Fibroblast of upper back skin (primary cell): Measurements from ENCODE around the gene GPX5.
"Not testable (repeated sequence)": the region's sequence is repeated elsewhere in the genome, so short reads cannot be mapped to it uniquely, and the experiment has no call there.

Experiments
- DNase-seq: peaks from one replicate; pipeline ENCODE4 v3.0.0-alpha.2; 2013

GPX5 gene, protein sequence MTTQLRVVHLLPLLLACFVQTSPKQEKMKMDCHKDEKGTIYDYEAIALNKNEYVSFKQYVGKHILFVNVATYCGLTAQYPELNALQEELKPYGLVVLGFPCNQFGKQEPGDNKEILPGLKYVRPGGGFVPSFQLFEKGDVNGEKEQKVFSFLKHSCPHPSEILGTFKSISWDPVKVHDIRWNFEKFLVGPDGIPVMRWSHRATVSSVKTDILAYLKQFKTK

DNA sequence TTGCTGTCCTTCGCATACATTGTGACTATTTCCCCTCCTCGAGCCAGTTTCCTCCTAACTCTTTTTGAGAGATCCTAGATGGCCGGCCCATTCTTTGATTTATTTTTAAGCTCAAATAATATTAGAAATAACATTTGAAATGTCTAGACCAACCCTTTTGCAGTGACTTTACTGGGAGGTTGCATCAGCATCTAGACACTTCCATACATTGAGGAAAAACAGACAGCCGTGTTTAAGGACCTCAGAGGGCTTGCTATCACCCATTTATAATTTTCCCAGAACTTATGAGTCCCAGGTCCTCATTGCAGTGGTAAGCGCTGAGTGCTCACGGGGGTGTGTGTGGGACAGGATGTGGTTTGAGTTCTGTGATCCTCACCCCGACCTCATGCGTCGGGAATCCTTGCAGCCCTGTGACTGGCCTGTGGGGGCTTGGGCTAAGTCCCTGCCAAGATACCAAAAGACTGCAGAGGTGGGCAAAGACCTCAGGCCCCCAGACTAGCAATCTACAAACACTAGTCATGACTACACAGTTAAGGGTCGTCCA, at the start of gene GPX5:
Gene GPX5 (plus strand): TSS at position 386 of the 544 bp plus-strand sequence. CDS start 133 bp downstream, at position 519.
- DNase-seq: peak; percentile 6

DNA sequence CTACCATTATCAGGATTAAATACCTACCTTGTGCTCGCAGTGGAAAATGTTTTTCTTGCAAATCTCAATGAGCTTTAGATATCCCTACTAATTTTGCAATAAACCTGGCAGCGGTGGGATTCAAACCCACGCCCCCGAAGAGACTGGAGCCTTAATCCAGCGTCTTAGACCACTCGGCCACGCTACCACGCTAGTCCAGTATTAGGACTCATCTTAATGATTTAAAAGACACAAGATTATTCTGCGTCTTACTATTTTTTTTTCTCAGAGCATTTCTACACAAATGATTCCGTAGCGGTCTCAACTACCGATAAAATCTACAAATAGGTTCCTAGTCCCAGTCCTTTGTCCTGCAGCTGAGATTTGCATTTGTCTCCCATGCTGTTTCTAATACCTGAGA, 47.2 kb upstream of the GPX5 start:
- DNase-seq: no peak

DNA sequence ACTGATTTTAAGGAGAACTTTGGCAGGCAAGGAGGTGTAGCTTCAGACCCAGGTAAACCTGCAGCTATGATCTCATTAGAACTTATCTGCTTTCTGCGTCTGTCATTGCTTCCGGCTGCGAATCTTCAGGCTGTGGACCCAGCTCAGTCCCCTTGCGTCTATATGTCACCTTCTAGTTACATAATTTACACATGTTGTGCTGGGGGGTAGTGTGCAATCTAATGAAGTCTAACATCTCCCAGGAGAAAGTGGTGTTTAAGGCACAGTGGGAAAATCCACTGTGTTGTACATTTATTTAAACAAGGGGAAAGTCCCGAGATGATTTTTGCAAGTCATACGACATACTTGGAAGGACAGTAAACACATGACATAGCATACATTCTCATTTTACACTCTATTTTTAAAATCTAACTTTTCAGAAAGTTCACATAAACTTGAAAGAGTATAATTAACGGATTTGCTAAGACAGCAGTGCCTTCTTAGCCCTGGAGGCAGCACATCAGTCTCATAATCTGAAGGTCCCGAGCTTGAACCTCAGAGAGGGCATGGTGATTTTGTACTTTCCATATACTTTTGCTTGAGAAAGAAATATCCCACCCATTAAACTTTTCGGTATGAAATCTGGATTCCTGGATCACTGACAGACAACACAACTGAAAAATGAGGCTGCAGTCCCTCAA, 45.3 kb upstream of the GPX5 start:
- no peak for DNase-seq

DNA sequence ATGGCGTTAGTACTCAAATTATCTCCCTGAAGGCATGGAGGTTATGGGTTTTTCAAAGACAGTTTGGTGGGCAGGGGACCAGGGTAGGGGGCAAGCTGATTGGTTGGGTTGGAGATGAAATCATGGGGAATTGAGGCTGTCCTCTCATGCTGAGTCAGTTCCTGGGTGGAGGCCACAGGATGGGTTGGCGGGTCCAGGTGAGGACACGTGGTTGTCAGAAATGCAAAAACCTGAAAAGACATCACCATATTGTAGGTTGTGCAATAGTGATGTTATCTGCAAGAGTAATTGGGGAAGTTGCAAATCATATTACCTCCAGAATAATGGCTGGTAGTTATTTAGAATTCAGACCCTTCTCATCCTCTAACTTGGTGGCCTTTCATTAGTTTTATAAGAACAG, 40.2 kb upstream of the GPX5 start:
- no peak for DNase-seq

DNA sequence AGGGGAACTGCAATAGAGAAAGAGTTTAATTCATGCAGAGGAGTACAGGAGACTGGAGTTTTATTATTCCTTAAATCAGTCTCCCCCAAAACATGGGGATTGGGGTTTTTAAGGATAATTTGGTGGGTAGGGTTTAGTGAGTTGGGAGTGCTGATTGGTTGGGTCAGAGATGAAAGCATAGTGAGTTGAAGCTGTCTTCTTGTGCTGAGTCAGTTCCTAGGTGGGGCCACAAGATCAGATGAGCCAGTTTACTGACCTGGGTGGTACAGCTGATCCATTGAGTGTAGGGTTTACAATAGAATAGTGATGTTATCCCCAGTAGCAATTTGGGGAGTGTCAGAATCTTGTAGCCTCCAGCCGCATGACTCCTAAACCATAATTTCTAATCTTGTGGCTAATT, 39.1 kb upstream of the GPX5 start:
- DNase-seq: no peak

DNA sequence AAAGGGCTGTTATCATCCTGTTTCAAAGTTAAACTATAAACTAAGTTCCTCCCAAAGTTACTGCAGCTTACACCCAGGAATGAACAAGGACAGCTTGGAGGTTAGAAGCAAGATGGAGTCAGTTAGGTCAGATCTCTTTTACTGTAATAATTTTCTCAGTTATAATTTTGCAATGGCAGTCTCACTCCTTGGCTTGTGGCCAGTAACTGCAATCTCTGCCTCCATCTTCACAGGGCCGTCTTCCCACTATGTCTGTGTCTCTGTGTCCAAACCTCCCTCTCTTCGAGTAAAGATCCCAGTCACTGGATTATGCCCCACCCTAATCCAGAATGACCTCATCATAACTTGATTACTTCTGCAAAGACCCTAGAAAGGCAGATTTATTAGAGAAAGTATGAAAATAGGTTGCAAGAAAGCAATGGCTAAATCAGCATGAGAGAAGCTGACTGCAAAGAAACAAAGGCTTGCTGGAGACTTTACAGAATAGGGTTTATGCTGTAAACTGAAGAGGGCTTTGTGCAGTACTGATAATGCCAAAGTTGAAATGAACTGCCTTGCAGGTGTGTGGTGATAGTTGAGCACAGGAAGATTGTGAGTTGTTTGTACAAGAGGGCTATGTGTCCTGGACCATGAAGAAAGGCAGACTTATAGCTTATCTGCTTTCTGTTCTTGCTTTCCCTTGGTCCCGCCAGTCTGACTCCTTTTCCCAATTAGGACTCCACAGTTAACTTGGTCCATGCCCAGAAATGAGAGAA, 38.5 kb upstream of the GPX5 start:
- DNase-seq: no peak

DNA sequence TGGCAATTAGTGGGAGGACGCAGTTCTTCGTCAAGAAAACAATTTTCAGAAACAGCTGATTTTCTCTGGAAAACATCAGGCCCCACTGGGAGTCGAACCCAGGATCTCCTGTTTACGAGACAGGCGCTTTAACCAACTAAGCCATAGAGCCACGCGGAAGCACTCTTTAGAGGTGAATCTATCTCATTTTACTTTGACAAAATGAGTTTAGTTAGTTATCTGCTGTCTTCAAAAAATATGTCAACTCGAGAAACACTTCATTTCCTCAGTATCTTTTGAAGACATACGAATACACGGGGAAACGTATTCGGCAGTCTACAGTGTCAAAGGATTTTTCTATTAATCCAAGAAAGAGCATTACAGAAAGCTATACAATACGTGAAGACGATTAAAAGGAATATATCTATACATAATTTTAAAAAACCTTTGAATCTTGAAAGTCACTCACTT, 36.7 kb upstream of the GPX5 start:
- DNase-seq: peak; percentile 81

DNA sequence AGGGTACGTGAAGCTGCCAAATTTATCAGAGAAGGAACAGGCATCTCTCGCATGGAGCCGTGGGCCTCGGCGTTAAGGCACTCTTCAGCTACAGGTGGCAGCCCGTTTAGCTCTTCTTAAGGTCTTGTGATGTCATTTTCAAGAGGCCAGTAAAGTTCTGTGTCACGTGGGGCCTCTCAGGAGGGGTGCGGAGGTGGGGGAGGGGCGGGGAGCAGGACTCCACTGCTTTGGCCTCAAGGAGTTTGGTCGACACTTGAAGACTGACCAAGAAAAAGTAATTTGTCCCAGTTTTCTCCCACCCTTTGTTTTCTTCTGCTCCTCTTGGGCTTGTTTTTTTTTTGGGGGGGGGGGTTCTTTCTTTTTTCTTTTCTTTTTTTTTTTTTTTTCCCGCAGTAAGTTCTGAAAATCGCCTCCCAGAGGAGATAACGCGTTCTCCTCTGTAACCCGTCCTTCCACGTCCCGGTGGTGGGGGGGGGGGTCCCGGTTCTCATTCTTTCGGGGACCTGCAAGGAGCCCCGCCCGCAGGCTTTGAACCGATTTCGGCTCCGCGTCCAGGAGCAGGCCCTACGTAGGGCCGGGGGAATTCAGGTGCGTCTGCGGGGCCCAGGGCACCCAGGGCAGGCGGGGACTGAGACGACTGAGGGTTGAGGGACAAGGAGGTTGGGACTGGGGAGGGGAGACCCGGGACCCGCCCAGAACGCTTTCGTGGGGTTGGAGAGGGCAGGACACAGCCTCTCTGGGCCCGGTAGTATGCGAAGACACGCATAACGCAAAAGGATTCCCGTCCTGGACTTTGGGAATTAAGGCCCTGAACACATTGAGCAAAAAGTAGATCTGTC, 36.1 kb upstream of the GPX5 start:
- DNase-seq: peak; percentile 80

DNA sequence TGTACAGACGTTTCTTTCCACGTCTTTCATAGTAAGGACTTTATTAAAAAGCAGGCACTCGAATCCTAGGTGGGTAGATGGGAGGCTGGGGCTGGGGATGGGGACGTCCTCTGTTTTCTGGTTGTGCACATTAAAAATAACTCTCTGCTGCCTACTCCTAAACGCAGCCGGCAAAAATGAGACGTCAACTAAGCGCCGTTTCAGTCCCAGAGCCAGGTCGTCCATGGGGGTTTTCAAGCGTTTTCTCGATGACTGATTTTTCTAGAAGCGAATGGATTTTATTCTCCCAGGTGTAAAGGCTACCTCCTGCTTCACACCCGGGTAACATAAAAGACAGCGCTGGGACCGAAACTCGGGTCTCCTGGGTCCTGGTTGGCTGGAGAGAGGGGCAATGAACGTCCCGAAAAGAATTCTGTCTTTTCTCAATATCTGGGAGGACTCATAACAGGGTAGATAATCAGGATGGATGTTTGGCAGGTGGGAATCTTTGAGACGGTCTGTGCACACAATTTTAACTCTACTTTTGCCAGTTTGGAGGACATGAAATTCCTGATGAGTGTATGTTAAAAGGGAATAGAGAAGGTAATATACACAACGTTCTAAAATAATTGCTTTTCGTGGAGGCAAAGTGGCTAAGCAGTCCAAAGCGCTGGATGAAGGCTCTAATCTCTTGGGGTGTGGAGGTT, 35.3 kb upstream of the GPX5 start:
- DNase-seq: peak; percentile 20

DNA sequence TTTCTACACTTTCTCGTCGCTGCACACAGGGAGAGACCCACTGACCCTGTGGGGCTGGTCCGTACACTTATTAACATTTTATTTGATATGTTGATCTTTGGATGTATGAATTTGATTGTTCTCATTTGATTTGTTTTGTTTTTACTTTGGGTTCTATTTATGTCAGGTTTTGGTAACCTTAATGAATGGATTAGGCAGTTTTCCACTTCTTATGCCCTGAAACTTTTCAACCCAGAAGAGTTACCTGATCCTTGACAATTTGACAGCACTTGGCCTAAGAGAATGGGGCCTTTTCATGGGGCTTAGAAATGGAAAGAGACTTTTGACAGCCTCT, 33.7 kb upstream of the GPX5 start:
- no peak for DNase-seq

DNA sequence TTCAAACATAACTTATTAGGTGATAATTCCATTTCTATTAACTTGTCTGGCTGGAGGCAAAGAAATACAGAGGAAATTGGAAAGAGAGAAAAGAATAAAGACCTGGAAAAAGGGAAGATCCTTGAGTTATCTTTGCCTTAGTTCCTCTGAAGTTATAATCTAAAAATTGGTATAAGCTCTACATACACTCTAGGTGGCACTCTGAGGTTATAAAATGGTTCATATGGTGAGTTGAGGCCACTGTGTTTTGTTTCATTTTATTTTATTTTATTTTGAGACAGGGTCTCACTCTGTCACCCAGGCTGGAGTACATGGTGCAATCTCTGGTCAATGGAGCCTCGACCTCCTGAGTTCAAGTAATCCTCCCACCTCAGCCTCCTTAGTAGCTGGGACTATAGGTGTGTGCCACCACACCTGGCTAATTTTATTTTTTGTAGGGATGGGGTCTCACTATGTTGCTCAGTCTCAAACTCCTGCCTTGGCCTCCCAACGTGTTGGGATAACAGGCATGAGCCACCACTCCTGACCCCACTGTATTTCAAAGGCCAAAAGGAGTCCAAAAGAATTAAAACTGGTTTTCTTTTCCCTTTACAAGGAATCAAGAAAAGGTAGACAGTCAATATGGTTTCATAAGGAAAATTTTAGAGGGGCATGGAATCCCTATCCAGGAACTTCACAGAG, 29.4 kb upstream of the GPX5 start:
- peak; percentile 6 for DNase-seq

DNA sequence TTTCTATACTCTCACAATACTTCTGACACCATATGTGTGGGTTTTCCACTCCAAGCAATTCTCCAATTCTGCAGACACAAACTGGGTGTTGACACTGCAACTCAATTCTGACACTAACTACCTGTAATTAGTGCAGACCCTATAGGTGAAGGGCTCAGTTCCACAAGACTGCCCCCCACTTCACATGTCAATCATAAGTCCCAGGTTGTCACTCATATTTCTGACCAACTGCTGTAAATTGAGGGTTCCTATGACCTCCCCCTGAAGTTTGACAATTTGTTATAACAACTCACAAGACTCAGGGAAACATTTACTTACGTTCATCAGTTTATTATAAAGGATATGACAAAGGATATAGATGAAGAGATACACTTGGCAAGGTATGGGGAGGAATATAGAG, 28.4 kb upstream of the GPX5 start:
- DNase-seq: no peak

DNA sequence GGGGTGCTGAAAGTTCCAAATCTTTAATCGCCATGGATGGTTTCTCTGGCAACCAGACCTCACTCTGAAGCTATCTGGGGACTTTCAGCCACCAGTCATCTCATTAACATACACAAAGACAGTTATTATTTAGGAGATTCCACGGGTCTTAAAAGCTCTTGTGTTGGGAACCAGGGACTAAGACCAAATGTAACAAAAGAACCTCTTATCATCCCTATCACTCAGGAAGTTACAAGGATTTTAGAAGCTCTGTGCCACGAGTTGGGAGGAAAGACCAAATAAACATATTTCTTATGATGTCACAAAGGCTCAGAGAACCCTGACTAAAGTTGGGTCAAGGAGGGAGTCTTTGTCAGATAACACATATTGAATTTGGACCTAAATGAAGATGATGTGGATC, 27.8 kb upstream of the GPX5 start:
- no peak for DNase-seq

DNA sequence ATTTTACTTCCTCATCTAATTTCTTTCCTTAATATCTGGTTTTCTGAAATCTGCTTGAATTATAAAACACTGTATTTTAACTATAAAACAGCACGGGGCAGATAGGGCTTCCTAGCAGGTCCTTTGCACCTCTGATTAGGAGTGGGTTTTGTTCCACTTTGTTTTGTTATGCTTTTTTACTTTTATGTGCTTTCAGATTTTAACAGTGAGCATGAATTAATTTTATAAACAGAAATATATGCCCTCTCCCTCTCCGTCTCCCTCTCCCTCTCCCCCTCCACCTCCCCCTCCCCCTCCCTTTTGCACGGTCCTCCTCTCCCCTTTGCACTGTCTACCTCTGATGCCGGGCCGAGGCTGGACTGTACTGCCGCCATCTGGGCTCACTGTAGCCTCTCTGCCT, 24.4 kb upstream of the GPX5 start:
- DNase-seq: no peak

DNA sequence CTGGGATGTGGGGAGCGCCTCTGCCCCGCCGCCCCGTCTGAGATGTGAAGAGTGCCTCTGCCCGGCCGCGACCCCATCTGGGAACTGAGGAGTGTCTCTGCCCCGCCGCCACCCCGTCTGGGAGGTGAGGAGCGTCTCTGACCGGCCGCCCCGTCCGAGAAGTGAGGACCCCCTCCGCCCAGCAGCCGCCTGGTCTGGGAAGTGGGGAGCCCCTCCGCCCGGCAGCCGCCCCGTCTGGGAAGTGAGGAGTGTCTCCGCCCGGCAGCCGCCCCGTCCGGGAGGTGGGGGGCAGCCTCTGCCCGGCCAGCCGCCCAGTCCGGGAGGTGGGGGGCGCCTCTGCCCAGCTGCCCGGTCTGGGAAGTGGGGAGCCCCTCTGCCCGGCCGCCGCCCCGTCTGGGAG, 23.5 kb upstream of the GPX5 start:
- DNase-seq: not testable (repeated sequence)

DNA sequence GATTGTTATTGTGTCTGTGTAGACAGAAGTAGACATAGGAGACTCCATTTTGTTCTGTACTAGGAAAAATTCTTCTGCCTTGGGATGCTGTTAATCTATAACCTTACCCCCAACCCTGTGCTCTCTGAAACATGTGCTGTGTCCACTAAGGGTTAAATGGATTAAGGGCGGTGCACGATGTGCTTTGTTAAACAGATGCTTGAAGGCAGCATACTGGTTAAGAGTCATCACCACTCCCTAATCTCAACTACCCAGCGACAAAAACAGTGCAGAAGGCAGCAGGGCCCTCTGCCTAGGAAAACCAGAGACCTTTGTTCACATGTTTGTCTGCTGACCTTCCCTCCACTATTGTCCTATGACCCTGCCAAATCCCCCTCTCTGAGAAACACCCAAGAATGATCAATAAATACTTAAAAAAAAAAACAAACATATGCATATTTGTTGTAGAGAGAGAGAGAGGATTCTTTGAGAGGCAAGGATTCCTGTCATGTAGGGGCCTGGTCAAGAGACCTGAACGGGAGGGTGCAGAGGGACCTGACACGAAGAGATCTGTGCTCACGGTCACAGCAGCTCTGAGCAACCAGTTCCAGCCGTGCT, 22.9 kb upstream of the GPX5 start:
- DNase-seq: not testable (repeated sequence)

DNA sequence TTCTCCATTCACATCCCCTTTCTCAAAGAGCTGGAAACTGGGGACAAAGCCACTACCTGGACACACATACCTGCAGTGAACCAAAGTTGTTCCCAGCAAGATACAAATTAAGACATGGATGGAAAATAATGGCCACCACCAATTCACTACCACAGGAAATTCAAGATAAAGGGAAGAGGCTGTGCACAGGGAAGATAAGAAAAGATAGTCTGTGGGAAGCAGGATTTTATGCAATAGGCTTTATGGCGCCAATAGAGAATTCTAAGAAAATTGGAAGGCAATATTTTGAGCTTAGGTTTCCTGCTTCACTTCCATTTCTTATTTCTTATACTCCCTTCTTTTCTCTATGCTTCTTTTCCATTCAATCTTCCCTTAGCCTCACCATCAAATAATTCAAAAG, 19.9 kb upstream of the GPX5 start:
- no peak for DNase-seq

DNA sequence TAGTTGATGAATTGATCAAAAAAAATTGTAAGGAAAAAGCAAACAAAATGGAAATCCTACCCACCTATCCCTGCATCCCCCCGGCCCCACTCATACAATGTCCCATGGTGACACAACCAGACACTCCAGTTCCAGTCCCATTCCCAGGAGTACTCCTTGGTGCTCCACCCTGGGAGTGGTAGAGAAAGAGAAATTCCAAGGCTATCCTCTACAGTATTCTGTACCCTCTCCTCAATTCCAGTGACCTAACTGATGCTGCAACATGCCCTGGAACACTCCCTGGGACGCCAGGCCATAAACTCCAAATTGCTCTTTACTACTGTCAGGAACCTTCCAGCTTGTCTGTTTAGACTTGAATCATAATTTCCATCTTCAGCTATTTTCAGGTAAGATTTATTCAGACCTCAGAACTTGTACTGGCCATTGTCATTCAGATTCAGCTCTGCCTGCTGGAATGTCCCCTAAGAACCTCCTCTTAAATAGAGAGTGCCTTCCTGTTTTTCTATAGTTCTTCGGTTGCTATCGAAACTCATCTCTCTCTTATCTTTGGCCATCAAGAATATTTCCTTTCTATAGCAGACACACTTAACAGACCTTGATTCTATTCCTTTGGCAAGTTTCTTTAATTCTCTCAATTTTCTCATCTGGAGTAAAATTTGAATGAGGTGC, 18.7 kb upstream of the GPX5 start:
- DNase-seq: no peak

DNA sequence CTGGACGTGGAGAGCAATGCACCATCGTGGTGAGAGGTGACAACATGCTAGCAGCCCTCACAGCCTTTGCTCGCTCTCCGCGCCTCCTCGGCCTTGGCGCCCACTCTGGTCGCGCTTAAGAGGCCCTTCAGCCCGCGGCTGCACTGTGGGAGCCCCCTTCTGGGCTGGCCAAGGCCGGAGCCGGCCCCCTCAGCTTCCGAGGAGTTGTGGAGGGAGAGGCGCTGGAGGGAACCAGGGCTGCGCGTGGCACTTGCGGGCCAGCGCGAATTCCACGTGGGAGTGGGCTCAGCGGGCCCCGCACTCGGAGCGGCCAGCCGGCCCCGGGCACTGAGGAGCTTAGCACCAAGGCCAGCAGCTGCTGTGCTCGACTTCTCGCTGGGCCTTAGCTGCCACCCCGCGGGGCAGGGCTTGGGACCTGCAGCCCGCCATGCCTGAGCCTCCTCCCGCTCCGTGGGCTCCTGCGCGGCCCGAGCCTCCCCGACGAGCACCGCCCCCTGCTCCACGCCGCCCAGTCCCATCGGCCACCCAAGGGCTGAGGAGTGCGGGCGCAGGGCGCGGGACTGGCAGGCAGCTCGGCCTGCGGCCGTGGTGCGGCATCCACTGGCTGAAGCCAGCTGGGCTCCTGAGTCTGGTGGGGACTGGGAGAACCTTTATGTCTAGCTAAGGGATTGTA, 13.9 kb upstream of the GPX5 start:
- no peak for DNase-seq

DNA sequence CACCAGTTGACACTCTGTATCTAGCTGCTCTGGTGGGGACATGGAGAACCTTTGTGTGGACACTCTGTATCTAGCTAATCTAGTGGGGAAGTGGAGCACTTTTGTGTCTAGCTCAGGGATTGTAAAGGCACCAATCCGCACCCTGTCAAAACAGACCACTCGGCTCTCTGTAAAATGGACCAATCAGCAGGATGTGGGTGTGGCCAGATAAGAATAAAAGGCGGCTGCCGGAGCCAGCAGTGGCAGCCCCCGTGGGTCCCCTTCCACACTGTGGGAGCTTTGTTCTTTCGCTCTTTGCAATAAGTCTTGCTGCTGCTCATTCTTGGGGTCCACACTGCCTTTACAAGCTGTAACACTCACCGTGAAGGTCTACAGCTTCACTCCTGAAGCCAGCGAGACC, 13.3 kb upstream of the GPX5 start:
- DNase-seq: not testable (repeated sequence)
